Ascending aorta (tissue), 2 donors: ENCODE data around the gene CELF4. TPM values are rescaled to one million over a fixed set of nuclear protein-coding genes. Genes with fewer than 3 reads are reported as not detected.

Experiments
- DNase-seq, 2 donors: peaks; one replicate each; pipeline ENCODE4 v3.0.0-alpha.2; 2019; ENCODE audit warnings: low spot score in 2 of 2
- H3K27ac ChIP-seq, 2 donors: fragments of 200-600 bp; sonication (generic); one replicate each; pipeline ENCODE4 v1.5.1; 2016 to 2017; ENCODE audit warnings: mild to moderate bottlenecking in 1 of 2
- H3K27me3 ChIP-seq: fragments of 200-600 bp; sonication (generic); one replicate; pipeline ENCODE4 v1.5.1; 2017
- H3K36me3 ChIP-seq, 2 donors: fragments of 200-600 bp; sonication (generic); one replicate each; pipeline ENCODE4 v1.5.1; 2016
- H3K4me1 ChIP-seq, 2 donors: fragments of 200-600 bp; sonication (generic); one replicate each; pipeline ENCODE4 v1.5.1; 2016 to 2017; ENCODE audit warnings: mild to moderate bottlenecking in 1 of 2
- H3K4me3 ChIP-seq, 2 donors: fragments of 200-600 bp; sonication (generic); one replicate each; pipeline ENCODE4 v1.5.1; 2016 to 2017; ENCODE audit warnings: mild to moderate bottlenecking in 1 of 2
- H3K9me3 ChIP-seq, 2 donors: fragments of 200-600 bp; sonication (generic); one replicate each; pipeline ENCODE4 v1.5.1; 2016
- intact Hi-C: fragments of 100-400 bp; cut with DNase I; formaldehyde crosslinking; loops from one replicate; pipeline ENCODE4 v1.15.1; 2023
- total RNA-seq: library from RNA; depleted of rRNA; stranded (reverse); fragments of >200 nt; gene quantifications from one replicate; pipeline ENCODE4 v1.1.0, GENCODE V29; 2016
- TF ChIP-seq, protein P1 (sequence below), 3 experiments: fragments of 200-600 bp in 2 of 3; fragments of 450-650 bp in 1 of 3; sonication (generic) in 2 of 3; IDR thresholded peaks; one replicate each; pipeline ENCODE4 v1.5.1; 2016 to 2019; ENCODE audit warnings: antibody characterized with exemption in 3 of 3, mild to moderate bottlenecking in 1 of 3, moderate library complexity in 1 of 3

The CELF4 gene
- total RNA-seq, 1 donor from 2014 or later = not detected

DNA sequence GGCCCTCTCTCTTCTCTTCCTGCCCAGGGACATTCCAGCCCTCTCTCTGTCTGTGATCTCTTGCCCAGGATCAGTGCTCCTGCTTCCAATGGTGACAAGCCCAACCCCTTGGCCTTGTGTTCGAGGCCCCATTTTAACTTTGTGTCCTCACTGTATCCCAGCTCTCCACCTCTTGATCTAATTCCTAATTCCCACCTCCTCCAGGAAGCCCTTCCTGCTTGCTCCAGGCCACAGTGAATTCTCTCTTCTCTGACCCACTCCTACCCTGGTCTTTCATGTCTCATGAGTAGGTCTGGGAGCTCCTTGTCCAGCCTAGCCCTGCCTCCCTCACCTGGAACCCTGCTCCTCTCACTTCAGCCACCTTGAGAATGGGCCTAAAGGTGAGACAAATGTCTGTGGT lies 249.1 kb downstream of the CELF4 start:
- TF ChIP-seq, protein P1, sequence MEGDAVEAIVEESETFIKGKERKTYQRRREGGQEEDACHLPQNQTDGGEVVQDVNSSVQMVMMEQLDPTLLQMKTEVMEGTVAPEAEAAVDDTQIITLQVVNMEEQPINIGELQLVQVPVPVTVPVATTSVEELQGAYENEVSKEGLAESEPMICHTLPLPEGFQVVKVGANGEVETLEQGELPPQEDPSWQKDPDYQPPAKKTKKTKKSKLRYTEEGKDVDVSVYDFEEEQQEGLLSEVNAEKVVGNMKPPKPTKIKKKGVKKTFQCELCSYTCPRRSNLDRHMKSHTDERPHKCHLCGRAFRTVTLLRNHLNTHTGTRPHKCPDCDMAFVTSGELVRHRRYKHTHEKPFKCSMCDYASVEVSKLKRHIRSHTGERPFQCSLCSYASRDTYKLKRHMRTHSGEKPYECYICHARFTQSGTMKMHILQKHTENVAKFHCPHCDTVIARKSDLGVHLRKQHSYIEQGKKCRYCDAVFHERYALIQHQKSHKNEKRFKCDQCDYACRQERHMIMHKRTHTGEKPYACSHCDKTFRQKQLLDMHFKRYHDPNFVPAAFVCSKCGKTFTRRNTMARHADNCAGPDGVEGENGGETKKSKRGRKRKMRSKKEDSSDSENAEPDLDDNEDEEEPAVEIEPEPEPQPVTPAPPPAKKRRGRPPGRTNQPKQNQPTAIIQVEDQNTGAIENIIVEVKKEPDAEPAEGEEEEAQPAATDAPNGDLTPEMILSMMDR (IDR thresholded peaks at IDR 0.05) = no peak
- no peak overlapping the region for H3K27ac ChIP-seq
- H3K36me3 ChIP-seq = no peaks in the 10 kb centered on the region
- H3K4me3 ChIP-seq = no peak overlapping the region
- intact Hi-C loops = loop anchor here (10.0 kb wide), 1 partner anchor 62 kb away; no protein-coding TSS in a partner anchor
- no peaks in the 10 kb centered on the region for H3K9me3 ChIP-seq
- no peak for DNase-seq
- H3K4me1 ChIP-seq = no peaks in the 10 kb centered on the region
- no peaks in the 10 kb centered on the region for H3K27me3 ChIP-seq

GRCh38 chr18:37315935-37316334 lies 249.7 kb downstream of the CELF4 start:
- DNase-seq = no peak
- intact Hi-C loops = loop anchor here (10.0 kb wide), 1 partner anchor 61 kb away; no protein-coding TSS in a partner anchor

DNA sequence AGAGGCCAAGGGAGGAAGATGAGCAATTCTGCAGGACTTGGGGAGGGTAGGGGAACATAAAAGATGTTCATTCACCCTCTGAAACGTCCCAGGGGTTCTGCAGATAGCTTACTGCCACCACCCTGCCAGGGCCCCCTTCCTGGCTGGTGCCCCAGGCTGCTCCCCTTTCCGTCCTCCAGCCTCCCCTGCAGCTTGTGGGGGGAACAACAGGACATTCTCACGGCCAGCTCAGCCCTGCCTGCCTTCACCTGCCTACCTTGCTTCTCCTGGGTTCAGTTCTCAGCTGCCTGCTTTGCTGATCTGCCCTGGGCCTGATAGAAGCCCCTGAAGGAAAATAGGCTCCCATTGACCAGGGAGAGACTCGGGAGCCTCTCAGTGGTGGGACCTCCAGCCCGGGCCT lies 251.1 kb downstream of the CELF4 start:
- intact Hi-C loops = loop anchor here (10.0 kb wide), 1 partner anchor 60 kb away; no protein-coding TSS in a partner anchor
- Histone ChIP-seq H3K4me3 (no peak overlapping the region), H3K9me3 (no peaks in the 10 kb centered on the region), H3K27ac (no peak overlapping the region), H3K4me1 (no peaks in the 10 kb centered on the region), H3K27me3 (no peaks in the 10 kb centered on the region), H3K36me3 (no peaks in the 10 kb centered on the region)
- no peak for DNase-seq
- TF ChIP-seq, protein P1 (IDR thresholded peaks at IDR 0.05) = no peak

More at GRCh38 chr18:37315935-37316334, 249.7 kb downstream of the CELF4 start:
- H3K36me3 ChIP-seq = no peaks in the 10 kb centered on the region
- no peaks in the 10 kb centered on the region for H3K27me3 ChIP-seq
- H3K27ac ChIP-seq = no peak overlapping the region
- no peaks in the 10 kb centered on the region for H3K4me1 ChIP-seq
- H3K4me3 ChIP-seq = no peak overlapping the region
- H3K9me3 ChIP-seq = no peaks in the 10 kb centered on the region
- TF ChIP-seq, protein P1 (IDR thresholded peaks at IDR 0.05) = no peak

DNA sequence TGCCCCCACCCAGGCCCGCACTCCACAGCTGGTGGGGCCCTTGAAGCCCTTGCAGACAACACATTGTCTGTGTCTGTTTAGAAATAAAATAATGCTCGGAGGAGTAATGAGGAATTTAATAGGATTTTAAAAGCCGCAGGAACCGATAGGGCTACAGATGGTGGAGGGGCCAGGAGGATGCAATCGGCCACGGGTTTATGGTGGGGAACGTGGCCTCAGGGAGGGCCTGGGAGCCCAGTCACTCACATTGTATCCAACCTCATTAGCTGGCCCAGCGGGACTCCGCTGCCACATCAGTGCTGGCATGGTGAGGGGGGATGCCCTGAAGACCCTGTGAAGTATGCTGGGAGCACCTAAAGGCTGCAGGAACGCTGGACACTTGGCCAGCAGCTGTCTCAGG lies 252.0 kb downstream of the CELF4 start:
- H3K36me3 ChIP-seq = no peaks in the 10 kb centered on the region
- TF ChIP-seq, protein P1 (IDR thresholded peaks at IDR 0.05) = no peak
- DNase-seq = no peak
- no peak overlapping the region for H3K27ac ChIP-seq
- no peaks in the 10 kb centered on the region for H3K27me3 ChIP-seq
- no peak overlapping the region for H3K4me3 ChIP-seq
- no peaks in the 10 kb centered on the region for H3K9me3 ChIP-seq
- intact Hi-C loops = loop anchor here (10.0 kb wide), 1 partner anchor 59 kb away; no protein-coding TSS in a partner anchor
- no peaks in the 10 kb centered on the region for H3K4me1 ChIP-seq

GRCh38 chr18:37309861-37310260 lies 255.7 kb downstream of the CELF4 start:
- no peak overlapping the region for H3K4me3 ChIP-seq
- H3K4me1 ChIP-seq = no peaks in the 10 kb centered on the region
- H3K27ac ChIP-seq = no peak overlapping the region
- TF ChIP-seq, protein P1 (IDR thresholded peaks at IDR 0.05) = no peak
- intact Hi-C loops = loop anchor here (10.0 kb wide), 1 partner anchor 55 kb away; no protein-coding TSS in a partner anchor
- no peaks in the 10 kb centered on the region for H3K9me3 ChIP-seq
- no peaks in the 10 kb centered on the region for H3K36me3 ChIP-seq
- no peak for DNase-seq
- H3K27me3 ChIP-seq = no peaks in the 10 kb centered on the region

DNA sequence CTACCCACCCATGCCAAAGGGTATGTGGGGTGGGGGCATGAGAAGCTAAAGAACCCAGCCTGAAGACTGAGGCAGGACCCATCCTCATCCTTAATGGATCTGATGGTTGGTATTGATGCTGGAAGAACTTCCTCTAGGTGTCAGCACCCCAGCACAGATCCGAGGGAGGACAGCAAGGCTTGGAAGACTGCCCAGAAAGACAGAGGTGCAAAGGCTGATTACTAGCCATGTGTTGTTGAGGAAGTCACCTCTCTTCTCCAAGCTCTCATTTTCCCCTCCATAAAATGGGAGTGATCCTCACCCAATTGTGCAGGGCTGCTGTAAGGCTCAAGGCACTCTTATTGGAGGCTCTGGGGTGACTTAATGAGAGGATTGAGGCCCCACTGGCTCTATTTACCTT lies 256.5 kb downstream of the CELF4 start:
- Histone ChIP-seq H3K4me1 (no peaks in the 10 kb centered on the region), H3K27ac (no peak overlapping the region), H3K9me3 (no peaks in the 10 kb centered on the region), H3K27me3 (no peaks in the 10 kb centered on the region), H3K4me3 (no peak overlapping the region), H3K36me3 (no peaks in the 10 kb centered on the region)
- intact Hi-C loops = no loop called here
- TF ChIP-seq, protein P1 (IDR thresholded peaks at IDR 0.05) = no peak
- DNase-seq = no peak
